DMS114 treated with DMSO at 0.1 percent for 48 hours (cell line): Measurements from ENCODE around the gene LRRC9.
A peak's percentile ranks its signal among the peaks of the same experiment; 100 is the strongest.
"Not testable (repeated sequence)": the region's sequence is repeated elsewhere in the genome, so short reads cannot be mapped to it uniquely, and the experiment has no call there.

Source experiments
- DNase-seq: peaks from one replicate; lab custom pipeline; 2025; ENCODE audit not compliant: unreplicated experiment; lab: John Stamatoyannopoulos, UW

Gene LRRC9

DNA sequence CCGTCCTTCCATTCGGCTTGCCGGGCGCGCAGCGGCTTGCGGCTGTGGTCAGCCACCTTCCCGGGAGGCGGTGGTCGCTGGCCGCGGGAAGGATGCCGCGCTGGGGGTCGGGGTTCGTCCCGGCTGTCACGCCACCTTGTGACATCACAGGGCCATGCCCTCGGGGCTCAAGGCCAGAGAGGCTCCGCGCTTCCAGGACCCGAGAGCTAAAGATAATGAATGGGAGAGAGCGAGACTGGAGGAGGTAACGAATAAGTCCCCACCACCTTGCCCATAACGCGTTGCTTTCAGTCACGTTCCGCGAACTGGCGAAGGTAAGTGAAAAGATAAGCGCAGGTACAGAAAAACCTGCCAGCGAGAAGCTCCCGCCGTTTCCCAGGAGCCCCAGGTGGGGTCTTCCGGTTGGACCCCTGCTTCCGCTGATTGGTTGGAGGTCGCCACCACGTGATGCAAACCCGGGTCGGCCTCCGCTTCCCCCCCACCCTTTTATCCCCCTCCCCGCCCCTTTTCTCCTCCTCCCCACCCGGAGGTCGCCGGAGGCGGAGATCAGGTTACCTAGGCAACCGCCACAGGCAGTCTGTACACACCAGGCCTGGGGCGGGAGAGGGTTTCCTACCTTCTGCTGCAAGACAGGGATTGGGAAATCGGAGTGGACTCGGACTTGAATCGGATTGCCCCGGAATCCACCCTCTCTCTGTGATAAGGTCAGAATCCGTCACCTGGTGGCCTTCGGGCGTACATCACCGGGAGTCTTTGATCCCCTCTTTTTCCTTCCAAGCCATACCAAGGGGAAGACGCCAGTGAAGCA is at the start of gene LRRC9:
Gene LRRC9, plus strand, starts transcription at position 575 of the 808 bp plus-strand sequence.
- DNase-seq: no peak

DNA sequence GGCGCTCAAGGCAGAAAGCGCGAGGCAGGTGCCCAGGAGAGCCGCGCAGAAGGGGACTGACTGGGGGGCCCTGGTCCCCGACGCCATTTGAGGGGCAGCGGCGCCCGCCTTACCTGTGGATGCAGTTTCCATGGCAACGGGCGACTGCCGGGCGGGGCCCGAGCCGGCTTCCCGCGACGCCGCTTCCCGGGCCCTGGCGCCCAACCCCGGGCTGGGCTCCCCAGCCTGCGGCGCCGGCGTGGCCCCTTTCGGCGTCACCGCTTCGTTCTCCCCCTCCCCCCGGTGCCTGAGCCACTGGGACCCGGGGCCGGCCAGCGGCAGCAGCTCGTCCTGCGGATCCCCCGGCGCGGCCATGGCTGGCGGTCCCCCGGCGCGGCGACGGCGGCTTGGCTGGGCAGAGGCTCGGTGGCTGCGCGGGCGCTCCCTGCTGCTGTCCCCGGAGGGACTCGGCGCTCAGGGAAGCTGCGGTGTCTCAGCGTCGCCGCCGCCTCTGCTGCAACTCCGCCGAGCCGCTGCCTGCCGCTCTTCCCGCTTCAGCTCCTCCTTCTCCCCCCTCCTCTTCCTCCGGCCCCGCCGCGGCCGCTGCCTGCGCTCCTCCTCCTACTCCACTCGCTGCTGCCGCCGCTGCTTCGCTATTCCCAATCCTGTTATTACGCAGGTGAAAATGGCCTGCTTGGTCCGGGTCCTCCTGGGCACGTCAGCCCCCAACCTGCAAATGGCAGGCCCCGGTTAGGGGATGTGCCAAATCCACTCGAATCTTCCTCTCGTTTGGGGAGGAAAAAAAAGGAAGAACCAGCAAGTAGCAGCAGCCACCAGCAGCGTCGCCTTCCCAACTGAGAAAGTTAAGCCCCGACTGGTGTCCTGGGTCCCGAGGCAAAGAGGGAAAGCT is 49.4 kb upstream of the LRRC9 start, which contains the start of gene RTN1:
Gene RTN1, minus strand, starts transcription at position 500 of the 889 bp plus-strand sequence. Its CDS starts 146 bp downstream, at position 354.
- peak; percentile 52 for DNase-seq

DNA sequence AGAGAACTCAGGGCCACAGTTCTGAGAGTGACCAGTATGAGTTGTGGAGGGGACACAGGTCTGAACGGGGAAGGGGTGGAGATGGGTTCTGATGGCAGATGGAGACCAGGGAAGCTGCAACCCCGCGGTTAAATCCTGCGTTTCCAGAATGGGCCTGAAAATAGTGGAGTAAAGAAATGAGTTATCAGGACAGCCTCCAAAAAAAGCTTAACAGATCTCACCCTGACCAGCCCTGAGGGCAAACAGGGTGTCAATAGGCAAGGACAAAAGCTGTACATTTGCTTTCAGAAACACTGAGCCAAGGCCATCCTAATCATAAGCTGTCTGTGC is 48.8 kb upstream of the LRRC9 start:
- no peak for DNase-seq

DNA sequence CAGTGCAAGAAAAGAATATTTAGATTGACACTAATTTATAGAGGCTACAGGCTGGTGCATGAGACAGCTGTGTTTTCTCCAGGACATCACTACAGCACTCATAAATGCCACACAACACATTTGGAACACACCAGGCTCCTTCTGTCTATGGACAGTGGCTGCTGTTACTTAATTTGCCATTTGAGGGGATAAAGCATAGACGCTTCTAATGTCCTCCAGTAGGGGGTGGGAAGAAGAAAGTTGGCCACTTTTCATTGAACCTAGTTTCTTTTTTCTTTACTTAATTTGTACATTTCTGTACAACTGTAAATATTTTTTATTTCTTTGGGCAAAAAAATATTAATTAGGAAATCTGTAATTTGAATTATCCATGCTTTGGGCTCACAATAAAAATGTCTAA is 37.0 kb upstream of the LRRC9 start:
- no peak for DNase-seq

DNA sequence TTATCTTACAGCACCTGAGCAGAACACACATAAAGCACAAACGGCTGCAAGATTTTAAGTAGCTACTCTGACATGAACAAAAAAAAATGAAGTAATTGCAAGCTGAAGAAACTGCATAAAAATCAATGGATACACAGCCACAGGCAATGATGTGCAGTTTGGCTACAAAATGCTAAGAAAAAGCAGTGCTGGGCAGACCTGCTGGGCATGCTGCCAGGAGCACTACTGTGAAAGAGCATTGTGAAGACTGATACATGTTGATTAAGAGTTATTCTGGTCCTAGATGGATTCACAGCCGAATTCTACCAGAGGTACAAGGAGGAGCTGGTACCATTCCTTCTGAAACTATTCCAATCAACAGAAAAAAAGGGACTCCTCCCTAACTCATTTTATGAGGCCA is 29.3 kb upstream of the LRRC9 start:
- no peak for DNase-seq

DNA sequence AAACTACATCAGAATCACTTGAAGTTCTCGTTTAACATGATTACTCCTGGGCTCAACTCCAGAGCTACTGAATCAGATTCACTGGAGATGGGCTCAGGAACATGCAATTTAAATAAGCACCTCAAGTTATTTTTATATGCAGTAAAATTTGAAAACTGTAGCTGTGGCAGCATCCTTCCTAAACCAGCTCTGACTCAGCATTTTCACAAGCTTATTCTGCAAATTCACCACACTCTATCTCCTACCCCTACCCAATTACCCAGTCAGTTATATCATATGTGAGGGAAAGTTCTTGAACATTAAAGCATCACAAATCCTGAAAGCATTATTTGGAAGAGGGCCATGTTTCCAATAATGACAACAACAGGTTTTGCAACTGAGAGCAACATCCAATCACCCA is 24.2 kb upstream of the LRRC9 start:
- DNase-seq: no peak

DNA sequence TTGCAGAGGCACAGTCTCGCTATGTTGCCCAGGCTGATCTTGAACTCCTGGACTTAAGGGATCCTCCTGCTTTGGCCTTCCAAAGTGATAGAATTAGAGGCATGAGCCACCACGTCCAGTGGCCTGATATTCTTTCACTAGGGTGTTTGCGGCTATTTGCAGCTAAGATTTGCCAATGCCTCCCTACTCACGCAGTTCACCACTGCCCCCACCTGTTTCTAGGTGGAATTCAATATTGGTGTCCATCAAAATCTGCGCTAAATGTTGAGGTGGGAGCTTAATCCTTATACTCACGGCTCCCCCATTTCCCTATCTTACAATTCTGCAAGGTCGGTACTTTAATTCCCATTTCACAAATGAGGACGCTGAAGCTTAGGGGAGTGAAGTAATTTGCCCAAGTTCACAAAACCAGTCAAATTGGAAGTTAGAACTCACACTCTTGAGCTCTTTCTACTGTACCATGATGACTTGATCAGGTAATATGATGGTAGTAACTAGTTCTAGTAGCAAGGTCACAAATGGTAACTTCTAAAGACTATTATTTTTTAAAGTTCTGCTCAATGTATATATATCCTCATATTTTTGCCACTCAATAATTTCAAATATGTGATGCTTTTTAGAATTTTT is 22.1 kb upstream of the LRRC9 start:
- peak; percentile 3 for DNase-seq

DNA sequence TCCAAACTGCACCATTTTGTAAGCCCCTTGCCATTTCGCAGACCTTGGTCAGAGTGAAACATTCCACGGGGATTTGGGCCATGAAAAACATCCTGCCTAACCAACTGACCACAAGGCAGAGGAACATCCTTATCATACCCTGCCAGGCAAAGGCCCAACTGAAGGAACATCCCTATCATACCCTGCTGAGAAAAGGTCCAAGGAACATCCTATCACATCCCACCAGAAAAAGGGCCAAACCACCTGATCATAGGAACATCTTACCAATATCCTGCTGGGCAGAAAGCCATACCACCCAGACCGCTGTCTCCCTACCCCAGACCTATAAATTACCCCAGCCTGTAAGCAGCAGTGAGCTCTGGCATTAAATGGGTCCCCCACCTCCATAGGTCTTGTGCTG is 19.4 kb upstream of the LRRC9 start:
- DNase-seq: no peak

DNA sequence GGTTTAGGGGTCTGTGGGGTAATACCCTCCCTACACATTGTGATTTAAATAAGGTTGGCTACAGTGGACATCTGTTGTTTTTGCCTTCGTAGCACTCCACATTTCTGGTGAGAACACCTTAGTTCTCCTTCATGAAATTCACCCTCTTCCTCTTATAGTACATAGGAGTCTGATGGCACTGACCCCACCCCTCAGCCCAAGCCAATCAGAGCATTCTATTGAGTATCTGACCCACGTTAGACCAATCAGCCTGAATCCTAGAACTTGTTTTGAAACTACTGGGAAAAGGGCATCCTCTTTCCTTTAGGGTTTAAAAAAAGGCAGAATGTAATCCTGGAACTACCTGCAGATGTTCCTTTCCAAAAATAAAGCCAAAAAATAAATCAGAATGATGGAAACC is 15.8 kb upstream of the LRRC9 start:
- no peak for DNase-seq

DNA sequence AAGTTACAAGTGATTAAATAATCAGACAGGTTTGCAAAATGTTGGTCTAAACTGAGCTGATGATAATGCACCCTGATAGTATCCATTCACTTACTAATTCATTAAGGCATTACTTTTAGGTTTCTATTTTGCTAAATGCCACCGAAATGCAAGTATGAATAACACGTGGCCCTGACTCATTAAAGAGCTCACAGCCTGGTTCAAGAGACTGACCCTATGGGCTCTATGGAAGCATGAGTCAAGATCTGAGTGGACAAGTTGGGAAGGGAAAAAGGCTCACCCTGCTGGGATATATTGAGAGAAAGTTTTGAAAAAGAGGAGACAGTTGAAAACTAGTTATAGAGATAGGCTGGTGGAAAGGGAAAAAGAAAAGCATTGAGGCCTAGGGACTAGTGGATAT is 14.8 kb upstream of the LRRC9 start:
- DNase-seq: no peak

DNA sequence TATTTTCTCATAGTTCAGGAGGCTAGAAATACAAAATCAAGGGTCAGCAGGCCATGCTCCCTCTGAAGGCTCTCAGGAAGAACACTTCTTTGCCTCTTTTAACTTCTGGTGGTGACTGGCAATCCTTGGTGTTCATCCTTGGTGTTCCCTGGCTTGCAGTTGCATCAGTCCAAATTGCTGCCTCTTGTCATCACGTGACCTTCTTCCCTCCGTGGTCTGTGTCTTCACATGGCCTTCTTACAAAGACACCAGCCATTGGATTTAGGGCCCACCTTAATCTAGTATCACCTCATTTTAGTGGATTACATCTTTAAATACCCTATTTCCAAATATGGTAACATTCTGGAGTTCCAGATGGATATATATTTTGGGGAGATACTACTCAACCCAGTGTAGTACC is 7.5 kb upstream of the LRRC9 start:
- DNase-seq: no peak

DNA sequence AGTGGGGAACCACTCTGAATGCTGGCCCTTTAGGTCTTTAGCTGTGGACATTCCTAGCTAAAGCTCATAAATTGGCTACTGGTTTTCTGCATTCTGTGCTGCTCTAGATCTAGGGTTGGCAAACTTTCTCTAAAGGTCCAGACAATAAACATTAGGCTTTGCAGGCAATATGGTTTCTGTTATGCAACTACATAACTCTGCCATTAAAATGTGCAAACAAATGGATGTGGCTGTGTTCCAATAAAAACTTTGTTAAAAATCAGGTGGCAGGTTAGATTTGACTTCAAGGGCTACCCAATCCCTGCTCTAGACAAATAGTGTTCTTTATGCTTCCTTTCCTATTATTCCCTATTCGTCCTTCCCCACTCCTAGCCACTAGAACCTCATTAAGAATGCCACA is 6.8 kb upstream of the LRRC9 start:
- DNase-seq: no peak

DNA sequence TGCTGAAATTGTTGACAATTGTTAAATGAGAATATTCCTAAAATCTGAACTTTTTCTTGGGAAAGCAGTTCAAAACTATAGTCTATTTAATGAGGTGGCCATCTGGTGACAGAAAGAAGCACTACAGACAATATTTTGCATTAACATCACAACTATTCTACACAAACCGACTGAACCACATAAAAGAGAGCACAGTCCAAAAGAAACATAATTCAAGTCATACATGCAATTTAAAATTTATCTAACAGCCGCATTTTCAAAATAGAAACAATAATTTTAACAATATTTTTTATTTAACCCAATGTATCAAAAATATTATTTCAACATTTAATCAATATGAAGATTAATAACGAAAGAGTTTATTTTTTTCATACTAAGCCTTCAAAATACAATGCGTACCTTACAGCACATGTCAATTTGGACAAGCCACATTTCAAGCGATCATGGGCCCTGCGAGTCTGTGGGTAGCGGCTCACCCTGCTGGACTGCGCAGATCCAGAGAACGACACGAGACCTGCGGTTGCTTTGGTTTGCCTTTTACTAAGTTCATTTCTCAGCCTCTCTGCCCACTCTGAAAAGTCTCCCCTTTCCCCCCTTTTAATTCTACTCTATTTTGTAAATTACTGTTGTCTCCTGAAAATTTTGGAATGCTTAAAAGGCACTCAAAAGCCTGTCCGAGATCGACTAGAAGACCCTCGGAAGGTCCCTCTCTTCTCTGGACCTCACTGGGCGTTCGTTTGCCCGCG is 947 bp upstream of the LRRC9 start:
- peak; percentile 23 for DNase-seq

DNA sequence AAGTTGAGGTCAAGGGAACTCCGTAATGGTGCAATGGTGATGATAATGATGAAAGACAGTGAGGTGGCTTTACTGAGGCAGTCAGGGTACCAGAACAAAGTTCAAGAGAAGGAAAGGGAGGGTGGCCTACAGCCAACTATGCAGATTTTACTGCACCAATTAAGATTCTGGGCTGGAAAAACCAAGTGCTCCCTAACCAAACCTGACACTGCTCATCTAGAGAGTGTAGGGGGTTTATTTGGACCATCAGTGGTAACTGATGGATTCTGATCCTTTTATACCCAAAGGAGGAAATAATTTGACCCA is 387 bp downstream of the LRRC9 start:
- no peak for DNase-seq

DNA sequence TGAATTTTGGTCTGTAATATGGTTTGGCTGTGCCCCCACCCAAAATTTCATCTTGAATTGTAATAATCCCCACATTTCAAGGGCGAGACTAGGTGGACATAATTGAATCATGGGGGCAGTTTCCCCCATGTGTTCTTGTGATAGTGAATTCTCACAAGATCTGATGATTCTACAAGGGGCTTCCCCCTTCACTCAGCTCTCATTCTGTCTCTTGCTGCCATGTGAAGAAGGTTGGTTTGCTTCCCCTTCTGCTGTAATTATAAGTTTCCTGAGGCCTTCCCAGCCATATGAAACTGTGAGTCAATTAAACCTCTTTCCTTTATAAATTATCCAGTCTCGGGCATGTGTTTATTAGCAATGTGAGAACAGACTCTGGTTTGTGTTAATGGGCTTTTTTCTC is 5.9 kb downstream of the LRRC9 start:
- no peak for DNase-seq

DNA sequence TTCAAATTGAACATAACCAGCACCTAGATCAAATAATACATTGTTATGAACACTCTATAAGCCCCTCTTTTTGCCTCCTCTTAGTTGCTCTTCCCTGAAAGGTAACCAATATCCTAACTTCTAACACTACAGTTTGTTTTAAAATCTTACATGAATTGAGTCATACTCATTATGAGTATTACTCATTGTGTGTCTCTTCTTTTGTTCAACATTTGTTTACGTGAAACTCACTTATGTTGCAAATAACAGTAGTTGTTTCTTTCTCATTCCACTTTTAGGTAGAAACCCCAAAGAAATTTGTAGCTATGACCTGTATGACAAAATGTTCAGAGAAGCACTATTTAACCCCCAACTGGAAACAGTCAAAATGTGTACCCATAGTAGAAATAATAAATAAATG is 6.6 kb downstream of the LRRC9 start:
- no peak for DNase-seq

DNA sequence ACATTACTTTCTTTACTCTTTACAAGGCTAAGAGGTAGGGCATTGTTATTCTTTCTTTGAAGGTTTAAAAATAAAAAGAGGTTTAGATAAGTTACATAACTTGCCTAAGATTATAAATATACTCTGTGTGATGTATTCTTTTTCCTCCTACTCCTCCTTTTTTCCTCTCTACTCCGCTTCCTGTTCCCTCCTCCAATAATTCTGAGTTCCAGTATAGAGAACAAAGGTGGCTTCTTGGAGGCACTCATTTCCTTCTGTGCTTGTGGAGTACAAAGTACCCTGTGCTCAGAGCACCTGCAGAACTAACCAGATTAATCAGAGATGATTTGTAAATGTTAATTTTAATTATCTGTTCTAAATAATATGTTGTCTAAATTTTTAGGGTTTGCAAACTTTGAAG is 11.3 kb downstream of the LRRC9 start:
- DNase-seq: no peak

DNA sequence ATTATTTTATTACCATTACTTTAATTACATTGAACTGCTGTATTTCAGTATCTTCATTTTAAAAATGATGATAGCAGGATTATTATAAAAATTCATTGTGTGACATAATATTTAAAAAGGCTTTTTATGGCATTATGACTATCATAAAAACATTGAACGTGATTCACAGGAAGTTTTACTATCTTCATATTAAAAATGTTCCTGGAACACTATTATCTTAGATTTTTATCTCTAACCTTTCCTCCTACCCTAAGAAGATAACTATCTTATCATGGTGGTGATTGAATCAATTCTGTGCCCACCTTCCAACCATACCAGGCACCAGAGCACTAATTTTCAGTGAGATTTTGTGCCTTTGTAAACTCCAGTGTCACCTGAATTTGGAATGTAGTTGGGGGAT is 16.2 kb downstream of the LRRC9 start:
- no peak for DNase-seq

DNA sequence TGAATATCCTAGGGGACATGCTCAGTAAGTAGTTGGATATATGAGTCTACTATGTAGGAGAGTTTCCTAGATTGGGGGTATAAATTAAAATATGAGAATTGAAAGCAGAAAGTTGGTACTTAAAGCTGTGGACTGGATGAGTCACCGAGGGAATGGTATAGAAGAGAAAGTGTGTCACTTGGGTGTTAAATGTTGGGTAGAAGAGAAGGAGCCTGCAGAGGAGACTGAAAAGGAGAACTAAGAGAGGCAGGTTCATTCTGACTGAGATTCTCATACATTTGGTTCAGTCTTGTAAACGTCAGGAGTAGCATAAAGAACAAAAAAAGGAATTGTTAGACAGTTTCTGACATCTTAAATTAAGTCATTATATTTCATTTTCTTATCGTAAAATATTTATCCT is 19.9 kb downstream of the LRRC9 start:
- DNase-seq: no peak

DNA sequence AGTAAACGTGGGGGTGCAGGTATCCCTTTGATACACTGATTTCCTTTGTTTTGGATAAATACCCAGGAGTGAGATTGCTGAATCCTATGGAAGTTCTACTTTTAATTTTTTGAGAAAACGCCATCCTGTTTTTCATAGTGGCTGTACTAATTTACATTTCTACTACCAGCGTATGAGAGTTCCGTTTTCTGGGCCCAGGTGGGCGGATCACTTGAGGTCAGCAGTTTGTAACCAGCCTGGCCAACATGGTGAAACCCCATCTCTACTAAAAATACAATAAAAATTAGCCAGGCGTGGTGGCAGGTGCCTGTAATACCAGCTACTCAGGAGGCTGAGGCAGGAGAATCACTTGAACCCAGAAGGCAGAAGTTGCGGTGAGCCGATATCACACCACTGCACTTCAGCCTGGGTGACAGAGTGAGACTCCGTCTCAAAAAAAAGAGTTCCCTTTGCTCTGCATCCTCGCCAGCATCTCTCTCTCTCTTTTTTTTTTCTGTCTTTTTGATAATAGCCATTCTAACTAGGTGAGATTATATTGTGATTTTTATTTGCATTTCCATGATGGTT is 22.4 kb downstream of the LRRC9 start:
- not testable (repeated sequence) for DNase-seq

DNA sequence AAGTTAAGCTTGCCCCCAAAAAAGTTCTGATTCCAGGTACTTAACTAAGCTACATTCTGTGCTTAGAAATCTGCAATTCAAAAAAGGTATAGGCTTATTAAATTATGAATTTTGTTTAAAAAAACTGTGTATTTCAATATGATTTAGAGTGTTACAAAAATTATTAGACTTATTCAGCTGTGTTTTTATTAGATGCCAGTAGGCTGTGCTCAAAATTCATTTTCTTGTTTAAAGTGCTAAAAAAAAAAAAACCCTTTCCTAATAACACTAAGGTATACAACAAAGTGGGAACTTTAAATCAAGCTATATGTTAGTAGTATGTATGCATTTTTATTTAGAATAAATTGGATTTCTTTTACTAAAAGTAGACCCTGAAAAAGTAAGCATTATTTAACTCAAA is 25.0 kb downstream of the LRRC9 start:
- DNase-seq: no peak
